ENCODE data around the gene PTPN7.
A peak's percentile ranks its signal among the peaks of the same experiment; 100 is the strongest.
"Not testable (repeated sequence)": the region's sequence is repeated elsewhere in the genome, so short reads cannot be mapped to it uniquely, and the experiment has no call there.

Gene PTPN7

DNA sequence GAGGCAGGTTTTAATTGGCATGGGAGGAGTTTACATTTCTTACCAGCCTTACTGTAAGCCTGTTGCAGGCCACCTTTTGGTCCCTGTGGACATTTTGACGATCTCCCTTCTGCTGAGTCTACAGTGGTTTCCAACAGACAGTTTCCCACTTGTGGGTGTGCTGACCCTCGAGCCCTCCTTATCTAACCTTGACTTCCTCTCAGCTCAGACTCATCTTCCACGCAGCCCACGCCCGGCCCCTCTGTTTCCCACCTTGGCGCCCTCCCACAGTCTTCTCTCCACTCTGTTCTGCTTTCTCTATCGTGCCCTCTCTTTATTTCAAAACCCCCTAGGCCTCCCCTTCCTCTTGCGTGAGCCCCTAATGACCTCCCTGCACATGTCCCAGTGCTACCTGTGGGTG is 9.8 kb downstream of the PTPN7 start:
- no peak for DNase-seq

- DNase-seq, result no peak
Observed at GRCh38 chr1:202150187-202150586, 10.2 kb downstream of the PTPN7 start.

- no peak for DNase-seq
Observed at GRCh38 chr1:202149566-202149965, 10.8 kb downstream of the PTPN7 start.

DNA sequence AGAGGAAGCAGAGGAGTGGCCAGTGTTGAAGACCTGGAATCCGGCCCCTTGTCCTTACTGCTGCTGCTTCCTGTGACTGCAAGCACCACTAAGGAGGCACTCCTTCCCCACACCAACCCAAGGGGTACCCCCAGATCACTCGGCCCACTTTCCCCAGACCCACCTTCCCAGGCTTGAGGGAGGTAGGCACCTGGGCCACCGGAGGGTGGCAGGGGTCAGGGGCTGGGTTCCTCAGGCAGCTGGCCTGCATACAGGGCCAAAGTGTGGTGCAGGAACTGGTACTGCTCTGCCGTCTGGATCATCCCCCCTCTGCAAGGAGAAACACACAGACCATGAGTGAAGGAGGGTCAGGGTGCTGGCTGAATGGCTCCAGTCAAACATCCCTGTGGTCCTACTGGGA is 12.0 kb downstream of the PTPN7 start:
- DNase-seq, result no peak

DNA sequence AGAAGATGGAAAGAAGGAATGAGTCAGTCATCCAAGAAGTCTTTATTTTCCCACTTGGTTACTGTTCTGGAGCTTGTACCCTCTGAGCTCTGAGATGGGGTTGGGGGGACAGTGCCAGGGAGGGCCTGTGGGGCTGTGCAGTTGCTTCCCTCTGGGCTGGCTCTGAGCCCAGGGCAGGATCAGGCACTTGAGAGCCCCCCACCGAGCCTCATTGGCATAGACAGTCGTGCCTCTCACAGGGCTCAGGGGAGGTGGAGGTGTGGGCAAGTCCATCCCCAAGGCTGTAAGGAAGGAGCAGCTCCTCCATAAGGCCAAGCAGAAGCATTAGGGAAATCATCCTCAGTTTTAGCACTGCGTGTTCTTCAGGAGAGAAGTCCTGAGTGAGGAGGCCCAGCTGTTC is 13.4 kb downstream of the PTPN7 start:
- DNase-seq, result no peak

- no peak for DNase-seq
Observed at GRCh38 chr1:202146279-202146678, 14.1 kb downstream of the PTPN7 start.

DNA sequence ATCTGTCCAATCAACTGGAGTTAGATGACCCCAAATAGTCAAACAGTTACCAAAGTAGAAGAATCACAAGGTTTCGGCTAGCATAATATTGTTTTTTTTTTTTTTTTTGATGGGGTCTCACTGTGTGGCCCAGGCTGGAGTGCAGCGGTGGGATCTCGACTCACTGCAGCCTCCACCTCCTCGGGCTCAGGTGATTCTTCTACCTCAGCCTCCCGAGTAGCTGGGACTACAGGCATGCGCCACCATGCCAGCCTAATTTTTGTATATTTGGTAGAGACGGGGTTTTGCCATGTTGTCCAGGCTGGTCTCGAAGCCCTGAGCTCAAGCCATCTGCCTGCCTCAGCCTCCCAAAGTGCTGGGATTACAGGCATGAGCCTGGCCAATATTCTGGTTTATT is 14.7 kb downstream of the PTPN7 start:
- not testable (repeated sequence) for DNase-seq

DNA sequence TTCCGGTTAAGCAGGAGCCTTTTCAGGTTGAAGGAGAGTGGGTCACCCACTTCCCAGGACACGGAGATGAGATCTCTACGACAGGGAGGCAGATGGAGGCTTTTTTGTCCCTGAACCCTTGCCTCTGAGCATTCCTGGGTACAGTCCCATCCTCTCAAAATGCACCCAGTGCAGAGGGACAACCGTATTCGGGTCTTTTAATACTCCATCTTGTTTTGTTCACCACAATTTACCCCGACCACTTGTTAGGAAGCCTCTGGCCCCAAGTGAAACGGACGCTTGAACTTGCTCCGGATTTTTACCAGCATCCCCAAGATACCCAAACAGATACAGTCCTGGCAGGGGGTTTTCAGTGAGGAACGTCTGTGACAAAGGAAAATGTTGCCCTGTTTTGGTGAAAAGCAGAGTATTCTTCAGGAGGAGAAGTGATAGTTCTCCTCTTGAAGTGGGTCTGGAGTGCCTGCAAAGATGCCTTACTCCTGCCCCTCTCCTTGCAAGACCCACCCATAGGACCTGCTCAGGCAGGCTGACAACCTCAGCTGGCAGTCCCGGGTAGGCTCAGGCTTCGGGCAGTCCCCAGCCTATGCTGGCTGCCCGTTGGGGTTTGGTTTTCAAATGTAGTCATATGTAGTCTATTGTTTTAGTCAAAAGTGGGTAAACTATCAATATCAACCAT is 15.2 kb downstream of the PTPN7 start:
- DNase-seq, result no peak

DNA sequence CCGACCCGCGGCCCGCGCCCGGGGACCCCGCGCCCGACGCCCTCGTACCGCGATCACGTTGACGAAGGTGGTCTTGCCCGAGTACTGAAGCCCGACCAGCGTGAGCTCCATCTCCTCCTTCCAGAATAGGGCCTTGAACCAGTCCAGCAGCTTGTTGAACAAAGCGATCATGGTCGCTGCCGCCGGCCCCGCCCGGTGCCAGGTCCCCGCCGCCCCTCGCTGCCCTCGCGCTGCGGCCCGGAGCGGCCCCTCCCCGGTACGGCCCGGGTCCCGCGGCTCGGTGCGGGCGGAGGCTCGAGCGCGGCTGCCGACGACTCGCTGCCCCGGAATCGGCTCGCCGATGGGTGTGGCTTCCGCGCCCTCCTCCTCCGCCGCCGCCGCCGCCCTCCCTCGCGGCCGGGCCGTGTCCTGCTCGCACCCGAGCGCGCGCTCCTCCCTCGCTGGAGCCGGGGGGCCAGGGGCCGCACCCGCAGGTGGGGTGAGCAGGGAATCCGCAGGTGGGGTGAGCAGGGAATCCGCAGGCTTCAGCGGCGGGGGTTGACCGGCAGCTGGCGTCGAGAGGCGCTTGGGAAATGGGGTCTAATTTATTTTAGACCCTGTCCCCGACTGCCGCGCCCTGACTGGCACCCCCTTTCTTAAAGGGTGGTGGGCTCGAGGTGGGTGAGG is 15.9 kb downstream of the PTPN7 start, which contains the start of gene ARL8A:
TSS of gene ARL8A (minus strand) at position 336 of the 666 bp plus-strand sequence. CDS start at position 171, 165 bp downstream.
- DNase-seq, result peak; percentile 50

DNA sequence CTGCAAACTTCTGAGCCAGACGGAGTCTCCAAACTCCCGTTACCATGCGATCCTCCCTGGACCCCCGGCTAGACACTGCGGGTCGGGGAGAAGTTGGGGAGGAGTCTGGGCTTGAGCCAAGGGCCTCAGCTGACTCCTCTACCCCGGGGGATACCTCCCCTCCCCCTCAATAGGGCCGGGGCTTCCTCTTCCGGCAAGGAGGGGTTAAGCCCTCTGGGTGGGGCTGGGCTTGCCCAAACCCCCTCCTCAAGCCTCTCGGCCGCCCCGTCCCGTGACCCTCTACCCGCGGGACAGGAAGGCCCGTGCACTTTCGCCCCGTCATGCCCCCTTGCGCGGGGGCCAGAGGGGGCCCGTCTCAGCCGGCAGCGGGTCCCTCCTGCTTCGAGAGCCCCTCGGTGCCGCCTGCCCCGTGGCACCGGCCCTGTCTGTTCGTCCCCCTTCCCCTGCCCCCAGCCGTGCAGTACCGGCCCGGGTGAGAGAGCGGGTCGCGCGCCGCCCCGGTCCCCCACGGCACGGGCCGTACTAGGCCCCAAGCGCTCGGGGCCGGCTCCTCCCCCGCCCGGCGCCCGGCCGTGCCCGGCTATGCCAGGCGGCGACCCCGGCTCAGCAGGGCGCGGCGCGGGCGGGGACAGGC is 16.5 kb downstream of the PTPN7 start:
- DNase-seq, result peak; percentile 44

DNA sequence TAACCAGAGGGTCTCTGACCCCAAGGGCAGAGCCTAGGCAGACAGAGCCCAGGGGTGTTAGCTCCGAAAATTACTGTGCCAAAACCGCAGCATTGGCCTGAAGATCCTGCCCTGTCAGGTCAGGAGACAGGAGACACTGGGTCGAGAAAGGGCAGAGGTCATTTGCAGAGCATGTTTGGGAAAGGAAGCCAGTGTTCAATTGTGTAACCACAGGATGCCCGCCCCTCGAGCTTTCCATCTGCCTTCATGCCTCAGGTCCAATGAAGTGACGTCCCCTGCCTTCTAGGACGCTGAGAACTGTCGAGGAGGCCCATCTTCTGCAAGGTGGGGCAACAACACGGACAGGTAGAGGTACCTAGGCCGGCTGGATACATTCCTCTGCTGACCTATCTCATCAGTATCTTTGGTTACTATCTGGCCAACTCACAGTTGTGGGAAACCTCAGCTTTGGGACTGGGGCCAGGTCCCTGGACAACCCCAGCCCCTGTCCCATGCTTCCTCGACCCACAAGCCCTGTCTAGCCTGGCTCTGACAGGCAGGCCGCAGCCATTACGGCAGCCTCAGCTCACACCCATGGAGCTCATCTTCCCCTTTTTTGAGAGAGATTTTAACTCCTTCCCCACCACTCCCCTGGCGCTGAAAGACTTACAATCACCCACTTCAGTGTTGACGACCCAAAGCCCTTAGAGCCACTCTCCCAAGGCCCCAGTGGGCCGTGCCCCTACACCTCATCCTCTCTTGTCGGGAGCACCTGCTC is 17.2 kb downstream of the PTPN7 start:
- no peak for DNase-seq

- DNase-seq, result not testable (repeated sequence)
Observed at GRCh38 chr1:202141468-202141867, 18.9 kb downstream of the PTPN7 start.

DNA sequence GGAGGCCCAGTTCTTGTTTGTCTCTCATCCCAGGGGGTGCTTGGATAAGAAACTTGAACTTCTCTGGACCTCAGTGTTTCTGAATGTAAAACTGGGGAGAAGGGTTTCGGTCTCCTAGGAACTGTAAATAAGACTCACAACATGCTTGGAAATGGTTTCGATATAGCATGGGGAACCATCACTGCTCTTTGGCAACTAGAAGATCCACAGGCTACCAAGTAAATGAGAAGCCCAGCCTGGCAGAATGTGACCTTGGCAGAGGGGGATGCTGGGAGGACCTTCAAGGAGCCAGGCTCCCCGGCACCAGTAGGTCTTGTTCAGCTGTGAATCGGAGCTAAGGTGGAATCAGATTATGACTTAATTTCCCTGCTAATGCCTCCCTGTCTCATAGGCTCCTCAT is 19.6 kb downstream of the PTPN7 start:
- DNase-seq, result no peak

- peak; percentile 69 for DNase-seq
Observed at GRCh38 chr1:202135221-202135721, 25.1 kb downstream of the PTPN7 start.

GRCh38 chr1:202134645-202135172 is 25.7 kb downstream of the PTPN7 start:
- no peak for DNase-seq

DNA sequence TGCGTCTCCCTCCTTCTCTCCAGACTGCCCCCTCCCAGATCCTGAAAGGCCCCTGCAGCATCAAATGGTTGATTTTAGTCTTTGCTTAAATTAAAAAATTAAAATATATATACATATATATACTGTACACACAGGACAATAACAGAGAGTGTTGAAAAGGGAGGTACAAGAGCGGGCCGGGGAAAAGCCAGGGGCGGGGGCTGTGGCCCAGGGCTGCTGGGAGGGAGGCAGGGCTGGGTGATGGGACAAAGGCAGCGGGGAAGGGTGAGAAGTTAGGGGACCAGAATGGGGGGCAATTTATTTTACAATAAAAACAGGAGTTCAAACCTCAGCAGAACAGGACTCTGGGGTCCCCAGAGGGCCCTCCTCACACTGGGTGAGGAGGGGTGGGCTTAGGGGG is 26.4 kb downstream of the PTPN7 start:
- no peak for DNase-seq

DNA sequence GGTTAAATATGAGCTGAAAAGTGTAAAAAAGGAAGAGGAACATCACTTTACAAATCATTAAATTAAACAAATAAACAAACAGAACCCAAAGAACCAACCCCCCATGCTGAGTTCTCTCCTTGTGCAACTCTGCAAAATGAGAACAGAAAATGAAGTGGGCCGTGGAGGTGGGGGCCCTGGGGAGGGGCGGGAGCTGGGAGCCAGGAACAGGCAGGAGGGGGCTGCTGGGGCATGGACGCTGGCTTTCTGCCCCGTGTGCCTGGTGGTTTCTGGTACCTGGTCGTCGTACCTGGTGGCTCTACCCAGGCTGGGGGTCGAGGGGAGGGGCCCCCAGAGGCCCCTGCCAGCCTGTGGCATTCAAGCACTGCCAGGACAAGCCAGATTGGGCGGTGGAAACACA is 26.9 kb downstream of the PTPN7 start:
- DNase-seq, result no peak

DNA sequence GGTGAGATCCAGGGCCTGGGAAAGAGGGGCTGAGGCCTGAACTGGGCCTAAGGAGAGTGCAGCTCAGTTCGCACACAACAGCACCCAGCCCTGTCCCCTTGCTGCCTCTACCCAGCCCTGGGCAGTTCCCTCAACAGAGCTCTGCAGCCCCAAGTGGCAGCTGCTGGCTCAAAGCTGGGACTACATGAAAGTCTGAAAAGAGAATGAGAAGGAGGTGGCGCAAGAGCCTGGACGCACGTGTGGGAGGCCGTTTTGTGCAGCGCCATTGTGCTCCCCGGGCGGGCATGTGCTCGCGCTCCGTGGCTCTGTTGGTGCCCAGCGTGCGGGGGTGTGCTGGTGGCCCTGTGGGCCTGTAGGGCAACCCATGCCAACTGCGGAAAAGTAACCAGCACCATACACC is 27.4 kb downstream of the PTPN7 start:
- DNase-seq, result no peak

DNA sequence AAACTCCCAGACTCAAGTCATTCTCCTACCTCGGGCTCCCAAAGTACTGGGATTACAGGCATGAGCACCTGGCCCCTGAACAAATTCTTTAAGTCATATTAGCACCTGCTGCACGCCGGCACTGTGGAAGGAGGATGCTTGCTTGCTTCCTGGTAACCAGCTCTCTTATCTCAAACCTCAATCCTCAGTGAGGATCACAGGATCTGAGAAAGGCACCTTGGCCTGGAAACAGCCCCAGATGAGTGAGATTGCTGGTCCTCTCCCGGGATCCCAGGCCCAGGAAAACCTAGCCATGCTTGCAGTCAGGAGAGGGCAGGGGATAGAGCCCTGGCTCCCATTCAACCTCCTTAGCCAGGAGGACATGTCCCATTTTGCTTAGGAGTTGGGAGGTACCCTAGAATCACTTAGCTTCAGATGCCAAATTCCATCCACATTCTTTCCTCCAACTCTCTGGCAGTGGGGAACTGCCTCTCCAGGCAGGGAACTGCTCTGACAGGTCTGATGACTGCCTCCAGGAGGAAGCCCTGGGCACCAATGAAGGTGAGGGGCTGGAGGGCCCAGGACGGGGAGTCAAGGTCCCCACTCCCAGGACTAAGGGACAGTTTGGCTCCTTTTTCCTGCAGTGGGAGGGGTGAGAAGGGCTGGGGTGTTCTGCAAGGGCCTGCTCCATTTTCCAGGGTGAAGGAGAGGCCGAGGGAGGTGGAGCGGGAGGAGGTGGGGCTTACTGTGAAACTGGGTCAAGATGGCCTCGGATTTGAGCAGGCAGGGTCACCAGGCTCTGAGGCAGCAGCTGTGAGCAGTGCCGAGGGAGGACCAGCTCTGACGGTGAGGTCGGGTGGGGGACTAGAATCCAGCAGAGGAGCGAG is 28.2 kb downstream of the PTPN7 start:
- DNase-seq, result no peak

DNA sequence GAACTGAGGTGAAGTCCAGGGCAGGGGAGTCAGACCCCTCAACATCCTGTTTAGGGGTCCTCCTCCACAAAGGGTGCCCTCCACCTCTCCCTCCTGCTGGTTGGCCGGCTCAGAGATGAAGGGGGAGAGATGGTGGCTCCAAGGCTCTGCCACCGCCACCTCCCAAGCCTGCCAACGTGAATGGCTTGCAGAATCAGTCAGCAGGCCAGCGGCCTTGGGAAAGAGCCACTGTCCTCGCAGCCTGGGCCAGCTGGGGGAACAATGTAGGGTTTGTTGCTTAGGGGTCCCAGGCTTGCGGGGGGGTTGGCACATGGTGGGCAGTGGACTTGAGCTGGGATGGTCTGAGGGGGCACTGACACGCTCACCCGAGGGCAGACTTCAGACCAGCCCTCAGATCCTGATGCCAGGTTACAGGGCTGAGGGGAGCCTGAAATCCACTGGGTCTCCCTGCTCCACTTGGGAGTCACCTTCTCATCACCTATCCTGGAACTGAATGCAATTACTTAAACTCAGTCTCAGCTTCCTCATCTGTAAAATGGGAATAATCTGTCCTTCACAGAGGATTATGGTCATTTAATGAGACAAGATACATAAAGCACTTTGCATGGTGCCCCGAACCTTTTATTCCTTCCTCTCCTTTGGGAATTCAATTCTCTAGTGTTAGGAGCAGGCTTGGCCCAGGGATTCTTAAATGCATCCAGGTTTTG is 29.4 kb downstream of the PTPN7 start:
- DNase-seq, result no peak

GRCh38 chr1:202130297-202130721 is 30.1 kb downstream of the PTPN7 start:
- no peak for DNase-seq
